IMR-90 (cell line): ENCODE measurements around the gene ACYP1. TPM values are rescaled to one million over a fixed set of nuclear protein-coding genes. Genes with fewer than 3 reads are reported as not detected.
A peak's percentile ranks its signal among the peaks of the same experiment; 100 is the strongest.
"Not testable (repeated sequence)": the region's sequence is repeated elsewhere in the genome, so short reads cannot be mapped to it uniquely, and the experiment has no call there.

ENCODE experiments used
- ATAC-seq: fragments of 200-7000 bp; cut with Tn5 transposase; 2 replicates; pipeline ENCODE4 v1.9.1; 2020; ENCODE audit warnings: low read depth, mild to moderate bottlenecking, moderate library complexity
- BruUV-seq: library from RNA; stranded (reverse); fragments of 400-500 nt; replicated peaks from 2 replicates; lab custom pipeline; 2021; lab: Mats Ljungman, UMichigan
- CTCF ChIA-PET: fragments of 300-600 bp; formaldehyde crosslinking; extraction: SDS; loops from one replicate; lab custom pipeline; 2021; ENCODE audit warnings: antibody characterized with exemption; lab: Yijun Ruan, JAX
- POLR2A ChIA-PET: fragments of 300-600 bp; sonication (Branson Sonifier 250); formaldehyde crosslinking; loops from one replicate; lab custom pipeline; 2022; ENCODE audit warnings: antibody characterized with exemption; ENCODE audit not compliant: unreplicated experiment; lab: Charles Lee
- DNase-seq: peaks from one replicate; pipeline ENCODE4 v3.0.0; 2013
- H2AFZ ChIP-seq: replicated peaks from 2 replicates; pipeline ENCODE3; 2013; ENCODE audit warnings: low read length, mild to moderate bottlenecking; ENCODE audit not compliant: poor library complexity
- H2AK5ac ChIP-seq: 2 replicates; pipeline ENCODE4 v1.6.1; 2013; ENCODE audit warnings: low read depth, low read length, inconsistent platforms
- H2AK9ac ChIP-seq: replicated peaks from 2 replicates; pipeline ENCODE3; 2013; ENCODE audit warnings: mild to moderate bottlenecking, low read depth, low read length, moderate library complexity; ENCODE audit not compliant: poor library complexity
- H2BK120ac ChIP-seq: 2 replicates; pipeline ENCODE4 v1.6.1; 2013; ENCODE audit warnings: low read depth, low read length, inconsistent platforms
- H2BK15ac ChIP-seq: 3 replicates; pipeline ENCODE4 v1.6.1; 2013; ENCODE audit warnings: low read depth, low read length, inconsistent platforms
- H2BK20ac ChIP-seq: 2 replicates; pipeline ENCODE4 v1.6.1; 2013; ENCODE audit warnings: low read depth, mild to moderate bottlenecking, inconsistent platforms, low read length, moderate library complexity
- H2BK5ac ChIP-seq: 2 replicates; pipeline ENCODE4 v1.6.1; 2013; ENCODE audit warnings: mild to moderate bottlenecking, low read depth, low read length, inconsistent platforms; ENCODE audit not compliant: poor library complexity, severe bottlenecking
- H3K14ac ChIP-seq: replicated peaks from 2 replicates; pipeline ENCODE4 v1.6.1; 2013; ENCODE audit warnings: low read depth, low read length, inconsistent platforms
- H3K18ac ChIP-seq: 2 replicates; pipeline ENCODE4 v1.6.1; 2013; ENCODE audit warnings: low read depth, low read length, control low read depth
- H3K23ac ChIP-seq: 2 replicates; pipeline ENCODE4 v1.6.1; 2013; ENCODE audit warnings: low read depth, low read length, inconsistent platforms
- H3K27ac ChIP-seq: 2 replicates; pipeline ENCODE4 v1.5.1; 2013; ENCODE audit warnings: mild to moderate bottlenecking, control low read depth, low read length; ENCODE audit not compliant: insufficient read depth
- H3K27me3 ChIP-seq: 2 replicates; pipeline ENCODE4 v1.6.1; 2013; ENCODE audit warnings: low read length; ENCODE audit not compliant: control insufficient read depth, insufficient read depth
- H3K36me3 ChIP-seq: 2 replicates; pipeline ENCODE4 v1.6.1; 2013; ENCODE audit warnings: low read length, mixed read lengths; ENCODE audit not compliant: control insufficient read depth, insufficient read depth
- H3K4ac ChIP-seq: 2 replicates; pipeline ENCODE4 v1.6.1; 2013; ENCODE audit warnings: low read depth, low read length, inconsistent platforms
- H3K4me1 ChIP-seq: 2 replicates; pipeline ENCODE4 v1.6.1; 2013; ENCODE audit warnings: low read length, mixed read lengths; ENCODE audit not compliant: control insufficient read depth, insufficient read depth
- H3K4me2 ChIP-seq: 2 replicates; pipeline ENCODE4 v1.6.1; 2013; ENCODE audit warnings: low read depth, mild to moderate bottlenecking, control low read depth, low read length, moderate library complexity
- H3K4me3 ChIP-seq: 2 replicates; pipeline ENCODE4 v1.5.1; 2013; ENCODE audit warnings: low read depth, mild to moderate bottlenecking, control low read depth, low read length, moderate library complexity; ENCODE audit not compliant: insufficient read depth
- H3K56ac ChIP-seq: 2 replicates; pipeline ENCODE4 v1.6.1; 2013; ENCODE audit warnings: low read length, inconsistent platforms; ENCODE audit not compliant: insufficient read depth; ENCODE audit errors: extremely low read depth
- H3K79me1 ChIP-seq, 2 experiments: 2 replicates each; pipeline ENCODE4 v1.6.1; 2013; ENCODE audit warnings: low read length in 2 of 2, inconsistent platforms in 1 of 2, low read depth in 1 of 2
- H3K9ac ChIP-seq: 2 replicates; pipeline ENCODE4 v1.6.1; 2013; ENCODE audit warnings: low read depth, low read length, control low read depth
- H3K9me1 ChIP-seq: 2 replicates; pipeline ENCODE4 v1.6.1; 2013; ENCODE audit warnings: low read length, inconsistent platforms; ENCODE audit not compliant: insufficient read depth
- H3K9me3 ChIP-seq: 2 replicates; pipeline ENCODE4 v1.6.1; 2013; ENCODE audit warnings: low read length; ENCODE audit not compliant: control insufficient read depth, insufficient read depth
- H4K20me1 ChIP-seq: 2 replicates; pipeline ENCODE4 v1.6.1; 2013; ENCODE audit warnings: low read length, inconsistent platforms; ENCODE audit not compliant: insufficient read depth
- H4K5ac ChIP-seq: 2 replicates; pipeline ENCODE4 v1.6.1; 2013; ENCODE audit warnings: mild to moderate bottlenecking, low read depth, low read length, control low read depth
- H4K8ac ChIP-seq, 2 experiments: 2 replicates each; pipeline ENCODE4 v1.6.1; 2013; ENCODE audit warnings: low read depth in 2 of 2, low read length in 2 of 2, control low read depth in 1 of 2, inconsistent platforms in 1 of 2
- H4K91ac ChIP-seq: 2 replicates; pipeline ENCODE4 v1.6.1; 2013; ENCODE audit warnings: low read depth, low read length, inconsistent platforms; ENCODE audit not compliant: insufficient read depth
- CEBPB ChIP-seq: IDR thresholded peaks from 2 replicates; pipeline ENCODE4 v1.6.1; 2012; ENCODE audit warnings: low read depth, low read length, improper control_type of control experiment
- CHD1 ChIP-seq: IDR thresholded peaks from 2 replicates; pipeline ENCODE4 v1.6.1; 2012; ENCODE audit warnings: low read depth, low read length, improper control_type of control experiment
- FOS ChIP-seq: fragments of 150-350 bp; IDR thresholded peaks from 2 replicates; pipeline ENCODE4 v1.6.1; 2016; ENCODE audit warnings: low read depth, low read length
- MAFK ChIP-seq: IDR thresholded peaks from 2 replicates; pipeline ENCODE4 v1.6.1; 2012; ENCODE audit warnings: low read depth, low read length, improper control_type of control experiment
- NFE2L2 ChIP-seq: fragments of 150-350 bp; IDR thresholded peaks from 2 replicates; pipeline ENCODE4 v1.6.1; 2016; ENCODE audit warnings: low read depth, mild to moderate bottlenecking, low read length
- RFX5 ChIP-seq: IDR thresholded peaks from 2 replicates; pipeline ENCODE4 v1.8.0; 2012; ENCODE audit warnings: low read depth, mild to moderate bottlenecking, low read length, moderate library complexity
- WGBS, 2 experiments: methylation state at CpG; one replicate each; pipeline versions ENCODE4 v1.1.5 to v1.1.7; 2013; ENCODE audit warnings: missing lambda C conversion rate in 2 of 2; ENCODE audit not compliant: insufficient read length in 1 of 2; ENCODE audit errors: extremely low coverage in 2 of 2; 5-methylcytosine and 5-hydroxymethylcytosine counted together
- dilution Hi-C: fragments of 300-500 bp; cut with HindIII; formaldehyde crosslinking; loops from one replicate; pipeline ENCODE4 v1.14.3; 2018; ENCODE audit warnings: low sequenced_read_pairs; ENCODE audit not compliant: unreplicated experiment
- in situ Hi-C: fragments of 300-500 bp; cut with MboI; formaldehyde crosslinking; loops from 3 replicates; pipeline ENCODE4 v1.14.3; 2019; ENCODE audit warnings: low sequenced_read_pairs, inconsistent platforms, mixed read lengths
- intact Hi-C: fragments of 100-400 bp; cut with micrococcal nuclease; formaldehyde crosslinking; loops from 2 replicates; pipeline ENCODE4 v1.10.0; 2022
- polyA plus RNA-seq, 3 experiments: library from polyadenylated mRNA; depleted of rRNA; stranded (reverse); fragments of >200 nt; gene quantifications; 2 replicates each; pipeline ENCODE4 v1.2.3, GENCODE V29; 2012; ENCODE audit warnings: low replicate concordance in 1 of 3
- total RNA-seq: library from RNA; depleted of rRNA; stranded (reverse); fragments of >200 nt; gene quantifications from 2 replicates; pipeline ENCODE4 v1.2.3, GENCODE V29; 2012

ACYP1 gene
- total and polyA plus RNA-seq, 2 of the 4 experiments (the other 2 are of a cell fraction): 4.1 to 24.0 TPM

- Histone ChIP-seq H3K36me3 (no peaks in the 10 kb centered on the region), H4K8ac (peak overlapping the region; percentile 18 to 86), H2AFZ (peak overlapping the region; percentile 89), H3K9ac (peak overlapping the region; percentile 46; the same call in 1 of the 2 replicates), H3K9me1 (peaks cover 3% of the 10 kb centered on the region; the same call in 1 of the 2 replicates), H2BK20ac (peak overlapping the region; percentile 50; the same call in 1 of the 2 replicates), H3K27me3 (no peaks in the 10 kb centered on the region), H2BK5ac (peak overlapping the region; percentile 51), H3K56ac (peak overlapping the region; percentile 65; the same call in 1 of the 2 replicates), H3K4ac (peak overlapping the region; percentile 49; the same call in 1 of the 2 replicates), H2BK120ac (peak overlapping the region; percentile 83), H2BK15ac (peak overlapping the region; percentile 39; the same call in 1 of the 3 replicates), H4K20me1 (no peaks in the 10 kb centered on the region), H2AK5ac (0 out of 2 replicates have a peak overlapping the region, but pooled peaks have one; percentile 30), H4K5ac (peak overlapping the region; percentile 12; the same call in 1 of the 2 replicates), H2AK9ac (no peak overlapping the region), H4K91ac (peak overlapping the region; percentile 44; the same call in 1 of the 2 replicates), H3K79me1 (peaks cover 2 to 13% of the 10 kb centered on the region in 2 experiments; a peak in 3 of 4 replicates), H3K4me1 (peaks cover 2% of the 10 kb centered on the region; the same call in 1 of the 2 replicates), H3K27ac (peak overlapping the region; percentile 77), H3K23ac (peak overlapping the region; percentile 88), H3K4me2 (peak overlapping the region; percentile 82), H3K18ac (peak overlapping the region; percentile 55; the same call in 1 of the 2 replicates), H3K9me3 (no peaks in the 10 kb centered on the region), H3K14ac (peak overlapping the region; percentile 55), H3K4me3 (peak overlapping the region; percentile 52)
- in situ Hi-C loops: no loop called here
- no TSS peak for BruUV-seq
- POLR2A ChIA-PET: interaction anchor here (0.5 to 0.8 kb wide), 2 partner anchors 11 to 127 kb away, joined by 3 read pairs; no protein-coding TSS in a partner anchor
- TF ChIP-seq CHD1 (no peak), FOS (peak; percentile 22; the same call in 1 of the 2 replicates), NFE2L2 (peak; percentile 82), RFX5 (no peak), CEBPB (no peak), MAFK (peak; percentile 9; the same call in 1 of the 2 replicates)
- DNase-seq (peak; percentile 75), ATAC-seq (peak; percentile 44)
- dilution Hi-C loops: no loop called here
- CTCF ChIA-PET: interaction anchor here (0.6 to 0.7 kb wide), 2 partner anchors 17 to 528 kb away, joined by 3 to 4 read pairs; partner anchors contain the start of gene MLH3
- 13% methylated on average over 5 of the region's 15 CpGs; no CpG with 5 or more reads in 1 of the 2 experiments for WGBS, 2 experiments
- intact Hi-C loops: loop anchor here (5.0 kb wide), 1 partner anchor 126 kb away; no protein-coding TSS in a partner anchor
These were observed 4.7 kb upstream of the ACYP1 start for GRCh38 chr14:75068294-75069120.

GRCh38 chr14:75067765-75068164 is 3.9 kb upstream of the ACYP1 start:
- BruUV-seq, CTCF ChIA-PET, H3K18ac ChIP-seq, ATAC-seq, H3K36me3 ChIP-seq, H3K4me2 ChIP-seq, H2AFZ ChIP-seq, H2BK120ac ChIP-seq, H3K4me1 ChIP-seq, H2AK5ac ChIP-seq, DNase-seq, H4K20me1 ChIP-seq, H3K9ac ChIP-seq, dilution Hi-C loops, H3K23ac ChIP-seq, H4K8ac ChIP-seq, H3K27me3 ChIP-seq, H2BK20ac ChIP-seq, H4K91ac ChIP-seq, H2BK5ac ChIP-seq, H3K4ac ChIP-seq, H2AK9ac ChIP-seq, POLR2A ChIA-PET, H3K14ac ChIP-seq, H3K4me3 ChIP-seq, in situ Hi-C loops, H3K9me1 ChIP-seq, H3K56ac ChIP-seq, H3K9me3 ChIP-seq, H2BK15ac ChIP-seq, H3K27ac ChIP-seq, H4K5ac ChIP-seq: not testable (repeated sequence)
- 100% methylated on average over 1 of the region's 4 CpGs; no CpG with 5 or more reads in 1 of the 2 experiments for WGBS, 2 experiments
- intact Hi-C loops: loop anchor here (5.0 kb wide), 1 partner anchor 125 kb away; no protein-coding TSS in a partner anchor
- H3K79me1 ChIP-seq: peaks cover 7 to 20% of the 10 kb centered on the region in 2 experiments
